Parathyroid adenoma (tissue), 2 donors: ENCODE results near the gene COL18A1.

ENCODE experiments used
- H2AFZ ChIP-seq: fragments of 300-600 bp; sonication (generic); one replicate; pipeline ENCODE4 v1.7.0; 2017; ENCODE audit warnings: antibody characterized with exemption, mild to moderate bottlenecking
- H3K27ac ChIP-seq: fragments of 300-600 bp; sonication (generic); one replicate; pipeline ENCODE4 v1.7.0; 2017
- H3K27me3 ChIP-seq: fragments of 300-600 bp; sonication (generic); one replicate; pipeline ENCODE4 v1.7.0; 2017; ENCODE audit warnings: low read length; ENCODE audit not compliant: control insufficient read depth, insufficient read depth
- H3K36me3 ChIP-seq: fragments of 300-600 bp; sonication (generic); one replicate; pipeline ENCODE4 v1.7.0; 2017; ENCODE audit warnings: low read length; ENCODE audit not compliant: control insufficient read depth, insufficient read depth
- H3K4me1 ChIP-seq: fragments of 300-600 bp; sonication (generic); one replicate; pipeline ENCODE4 v1.7.0; 2017; ENCODE audit warnings: control low read depth
- H3K4me2 ChIP-seq: fragments of 300-600 bp; sonication (generic); one replicate; pipeline ENCODE4 v1.7.0; 2017; ENCODE audit warnings: low read length
- H3K4me3 ChIP-seq: fragments of 300-600 bp; sonication (generic); one replicate; pipeline ENCODE4 v1.7.0; 2017; ENCODE audit warnings: low read depth, low read length
- H3K79me2 ChIP-seq: fragments of 300-600 bp; sonication (generic); one replicate; pipeline ENCODE4 v1.7.0; 2017; ENCODE audit warnings: control low read depth
- H3K9ac ChIP-seq: fragments of 300-600 bp; sonication (generic); one replicate; pipeline ENCODE4 v1.7.0; 2017; ENCODE audit warnings: mild to moderate bottlenecking
- H3K9me3 ChIP-seq: fragments of 300-600 bp; sonication (generic); one replicate; pipeline ENCODE4 v1.7.0; 2017; ENCODE audit warnings: low read length; ENCODE audit not compliant: control insufficient read depth
- CTCF ChIP-seq: fragments of 300-600 bp; sonication (generic); IDR thresholded peaks from one replicate; pipeline ENCODE4 v1.7.0; 2017; ENCODE audit warnings: antibody characterized with exemption, mild to moderate bottlenecking
- donor health status: primary hyperparathyroidism.

COL18A1 gene

GRCh38 chr21:45429221-45430175 is 24.5 kb downstream of the COL18A1 start:
- no peak for TF ChIP-seq CTCF
- Histone ChIP-seq H3K4me1 (no peaks in the 10 kb centered on the region), H3K36me3 (no peaks in the 10 kb centered on the region), H3K4me3 (no peak overlapping the region), H3K27me3 (no peaks in the 10 kb centered on the region), H3K9me3 (no peaks in the 10 kb centered on the region), H3K9ac (no peak overlapping the region), H3K4me2 (no peak overlapping the region), H3K27ac (no peak overlapping the region), H2AFZ (no peak overlapping the region), H3K79me2 (no peaks in the 10 kb centered on the region)

- no peaks in the 10 kb centered on the region for H3K79me2 ChIP-seq
- no peak overlapping the region for H2AFZ ChIP-seq
- no peaks in the 10 kb centered on the region for H3K27me3 ChIP-seq
- H3K36me3 ChIP-seq, result no peaks in the 10 kb centered on the region
- no peak overlapping the region for H3K4me3 ChIP-seq
- H3K27ac ChIP-seq, result no peak overlapping the region
- no peak overlapping the region for H3K9ac ChIP-seq
- no peaks in the 10 kb centered on the region for H3K4me1 ChIP-seq
- no peak for TF ChIP-seq CTCF
- no peak overlapping the region for H3K4me2 ChIP-seq
- no peaks in the 10 kb centered on the region for H3K9me3 ChIP-seq
These were observed 25.8 kb downstream of the COL18A1 start for GRCh38 chr21:45430521-45431501.

- no peak overlapping the region for H3K27ac ChIP-seq
These were observed 27.0 kb downstream of the COL18A1 start for GRCh38 chr21:45431781-45432572.

More at GRCh38 chr21:45431781-45432572, 27.0 kb downstream of the COL18A1 start:
- Histone ChIP-seq H3K79me2 (no peaks in the 10 kb centered on the region), H3K4me1 (no peaks in the 10 kb centered on the region), H3K36me3 (no peaks in the 10 kb centered on the region), H3K4me3 (no peak overlapping the region), H3K9me3 (no peaks in the 10 kb centered on the region), H3K4me2 (no peak overlapping the region), H2AFZ (no peak overlapping the region), H3K27me3 (no peaks in the 10 kb centered on the region), H3K9ac (no peak overlapping the region)
- no peak for TF ChIP-seq CTCF
